HepG2 (cell line): ENCODE data around the gene SF3B6. TPM values are rescaled to one million over a fixed set of nuclear protein-coding genes. Genes with fewer than 3 reads are reported as not detected.

Experiments used
- ASH2L ChIP-seq: fragments of 300-600, 200-600 bp; sonication (generic); IDR thresholded peaks from 2 replicates; pipeline ENCODE4 v1.7.0; 2017; ENCODE audit warnings: low read depth, mild to moderate bottlenecking, moderate library complexity, mixed read lengths, low read length; ENCODE audit not compliant: insufficient read length
- DNMT1 ChIP-seq: sonication (generic); formaldehyde crosslinking; IDR thresholded peaks from 2 replicates; pipeline ENCODE4 v1.5.1; 2020; ENCODE audit warnings: mild to moderate bottlenecking, missing genetic modification reagents
- FOXO1 ChIP-seq: sonication (generic); formaldehyde crosslinking; IDR thresholded peaks from 2 replicates; pipeline ENCODE4 v1.4.0; 2020; ENCODE audit warnings: missing genetic modification reagents
- HOXA9 ChIP-seq: sonication (generic); formaldehyde crosslinking; IDR thresholded peaks from 2 replicates; pipeline ENCODE4 v1.8.1; 2022; ENCODE audit warnings: missing genetic modification reagents, mild to moderate bottlenecking, moderate library complexity, borderline replicate concordance
- MIER2 ChIP-seq: IDR thresholded peaks from 2 replicates; pipeline ENCODE4 v1.6.1; 2016; ENCODE audit warnings: missing biosample characterization, missing genetic modification reagents
- NKX3-1 ChIP-seq: sonication (generic); formaldehyde crosslinking; IDR thresholded peaks from 2 replicates; pipeline ENCODE4 v1.5.0; 2020; ENCODE audit warnings: missing genetic modification reagents
- PHB2 ChIP-seq: fragments of 450-650 bp; IDR thresholded peaks from 2 replicates; pipeline ENCODE4 v1.6.1; 2018; ENCODE audit not compliant: partially characterized antibody
- RFXANK ChIP-seq: IDR thresholded peaks from 2 replicates; pipeline ENCODE4 v1.6.1; 2016
- SP5 ChIP-seq: IDR thresholded peaks from 2 replicates; pipeline ENCODE4 v1.6.1; 2016; ENCODE audit warnings: low read depth, borderline replicate concordance
- TOE1 ChIP-seq: sonication (generic); formaldehyde crosslinking; IDR thresholded peaks from 2 replicates; pipeline ENCODE4 v1.4.0; 2020; ENCODE audit warnings: mild to moderate bottlenecking, missing genetic modification reagents
- U2AF2 ChIP-seq: fragments of 200-400 bp; formaldehyde crosslinking; IDR thresholded peaks from 2 replicates; pipeline ENCODE4 v1.6.1; 2017; ENCODE audit warnings: low read depth, mild to moderate bottlenecking, low read length
- ZNF326 ChIP-seq: sonication (generic); formaldehyde crosslinking; IDR thresholded peaks from 2 replicates; pipeline ENCODE4 v1.4.0; 2020; ENCODE audit warnings: missing genetic modification reagents, borderline replicate concordance
- ZNF501 ChIP-seq: sonication (generic); formaldehyde crosslinking; IDR thresholded peaks from 2 replicates; pipeline ENCODE4 v1.5.1; 2020; ENCODE audit warnings: mild to moderate bottlenecking, moderate library complexity, missing genetic modification reagents
- ZNF619 ChIP-seq: sonication (generic); formaldehyde crosslinking; IDR thresholded peaks from 2 replicates; pipeline ENCODE4 v1.4.0; 2020; ENCODE audit warnings: mild to moderate bottlenecking, missing genetic modification reagents
- polyA plus RNA-seq, 8 experiments: library from polyadenylated mRNA; depleted of rRNA in 3 of 8; stranded (reverse) in 7 of 8; unstranded in 1 of 8; fragments of >200 nt; fragmentation: Illumina TruSeq in 4 of 8; extraction: Trizol in 4 of 8; gene quantifications; 2 replicates each; pipeline versions ENCODE4 v1.2.1 to v1.2.3, GENCODE V29; 2011 to 2016; ENCODE audit warnings: low read depth in 4 of 8, missing spikeins in 1 of 8, mixed read lengths in 1 of 8; ENCODE audit not compliant: insufficient read depth in 1 of 8
- total RNA-seq, 5 experiments: library from RNA; depleted of rRNA; stranded (reverse); fragments of >200 nt; fragmentation: Illumina TruSeq; extraction: Trizol; gene quantifications; 2 replicates each; pipeline ENCODE4 v1.2.3, GENCODE V29; 2016; ENCODE audit warnings: low read depth in 1 of 5
- TF ChIP-seq, protein P1 (sequence below): sonication (generic); formaldehyde crosslinking; IDR thresholded peaks from 2 replicates; pipeline ENCODE4 v1.4.0; 2020; ENCODE audit warnings: missing genetic modification reagents, borderline replicate concordance
- TF ChIP-seq, protein P2 (sequence below): sonication (generic); formaldehyde crosslinking; IDR thresholded peaks from 2 replicates; pipeline ENCODE4 v1.4.0; 2020; ENCODE audit warnings: missing genetic modification reagents, borderline replicate concordance
- TF ChIP-seq, protein P3 (sequence below): IDR thresholded peaks from 2 replicates; pipeline ENCODE4 v1.6.1; 2016; ENCODE audit warnings: control low read depth
- TF ChIP-seq, protein P4 (sequence below): sonication (generic); formaldehyde crosslinking; IDR thresholded peaks from 2 replicates; pipeline ENCODE4 v1.4.0; 2020; ENCODE audit warnings: missing genetic modification reagents
- TF ChIP-seq, protein P5 (sequence below), 2 experiments: IDR thresholded peaks; 2 replicates each; pipeline ENCODE4 v1.6.1; 2011 to 2012; ENCODE audit warnings: low read length in 2 of 2, borderline replicate concordance in 1 of 2, low read depth in 1 of 2, mild to moderate bottlenecking in 1 of 2, moderate library complexity in 1 of 2

SF3B6 gene
- total and polyA plus RNA-seq, 2 of the 13 experiments (the other 11 are each of a cell fraction or from before 2014, with no cell fraction given): 177 to 182 TPM

DNA sequence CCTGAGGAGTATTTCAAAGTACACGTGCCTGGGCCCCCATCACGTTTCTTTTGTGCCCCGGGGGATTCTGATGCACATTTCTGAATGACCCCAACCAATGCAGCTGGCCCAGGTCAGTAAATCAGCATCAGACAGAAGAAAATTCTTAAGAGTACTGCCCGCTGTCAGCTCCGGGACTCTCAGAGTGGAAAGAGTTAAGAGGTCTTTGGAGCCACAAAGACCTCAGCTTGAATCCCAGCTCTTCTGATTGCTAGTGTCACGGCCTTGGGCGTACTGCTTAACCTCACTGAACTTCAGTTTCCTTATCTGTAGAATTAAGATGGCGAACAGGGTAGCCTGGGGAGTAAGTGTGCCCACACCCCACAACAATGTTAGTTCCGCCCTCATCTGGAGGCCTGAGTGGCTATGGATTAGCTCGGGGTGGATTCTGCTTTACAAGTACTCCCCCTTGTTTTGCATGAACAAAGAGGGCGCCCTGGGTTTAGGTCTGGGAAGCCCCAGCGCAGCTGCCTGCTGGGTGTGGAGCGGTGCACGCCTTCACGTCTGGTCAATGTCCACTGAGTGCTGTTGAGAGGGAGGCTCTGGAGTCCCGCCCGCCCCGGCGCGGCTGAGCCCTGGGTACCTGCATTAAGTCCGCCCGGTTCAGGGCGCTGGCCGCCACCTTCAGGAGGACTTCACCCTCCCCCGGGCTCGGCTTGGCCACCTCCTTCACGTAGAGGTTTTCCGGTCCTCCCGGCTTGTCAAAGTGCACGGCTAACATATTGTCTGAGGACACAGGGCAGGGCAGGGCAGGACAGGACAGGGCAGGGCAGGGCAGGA lies 7.7 kb upstream of the SF3B6 start (continued):
- no peak for TF ChIP-seq RFXANK (CRISPR knock-in tag)
- TF ChIP-seq HOXA9 (CRISPR knock-in tag): peak; percentile 91; the same call in 1 of the 2 replicates
- peak; percentile 19; the same call in 1 of the 2 replicates for TF ChIP-seq ZNF619
- TF ChIP-seq, protein P1, sequence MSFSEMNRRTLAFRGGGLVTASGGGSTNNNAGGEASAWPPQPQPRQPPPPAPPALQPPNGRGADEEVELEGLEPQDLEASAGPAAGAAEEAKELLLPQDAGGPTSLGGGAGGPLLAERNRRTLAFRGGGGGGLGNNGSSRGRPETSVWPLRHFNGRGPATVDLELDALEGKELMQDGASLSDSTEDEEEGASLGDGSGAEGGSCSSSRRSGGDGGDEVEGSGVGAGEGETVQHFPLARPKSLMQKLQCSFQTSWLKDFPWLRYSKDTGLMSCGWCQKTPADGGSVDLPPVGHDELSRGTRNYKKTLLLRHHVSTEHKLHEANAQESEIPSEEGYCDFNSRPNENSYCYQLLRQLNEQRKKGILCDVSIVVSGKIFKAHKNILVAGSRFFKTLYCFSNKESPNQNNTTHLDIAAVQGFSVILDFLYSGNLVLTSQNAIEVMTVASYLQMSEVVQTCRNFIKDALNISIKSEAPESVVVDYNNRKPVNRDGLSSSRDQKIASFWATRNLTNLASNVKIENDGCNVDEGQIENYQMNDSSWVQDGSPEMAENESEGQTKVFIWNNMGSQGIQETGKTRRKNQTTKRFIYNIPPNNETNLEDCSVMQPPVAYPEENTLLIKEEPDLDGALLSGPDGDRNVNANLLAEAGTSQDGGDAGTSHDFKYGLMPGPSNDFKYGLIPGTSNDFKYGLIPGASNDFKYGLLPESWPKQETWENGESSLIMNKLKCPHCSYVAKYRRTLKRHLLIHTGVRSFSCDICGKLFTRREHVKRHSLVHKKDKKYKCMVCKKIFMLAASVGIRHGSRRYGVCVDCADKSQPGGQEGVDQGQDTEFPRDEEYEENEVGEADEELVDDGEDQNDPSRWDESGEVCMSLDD (CRISPR knock-in tag): no peak
- no peak for TF ChIP-seq MIER2 (CRISPR knock-in tag)
- TF ChIP-seq DNMT1 (CRISPR knock-in tag): peak; percentile 93; the same call in 1 of the 2 replicates
- TF ChIP-seq PHB2: no peak
- TF ChIP-seq ZNF501: peak; percentile 95; the same call in 1 of the 2 replicates
- TF ChIP-seq, protein P2, sequence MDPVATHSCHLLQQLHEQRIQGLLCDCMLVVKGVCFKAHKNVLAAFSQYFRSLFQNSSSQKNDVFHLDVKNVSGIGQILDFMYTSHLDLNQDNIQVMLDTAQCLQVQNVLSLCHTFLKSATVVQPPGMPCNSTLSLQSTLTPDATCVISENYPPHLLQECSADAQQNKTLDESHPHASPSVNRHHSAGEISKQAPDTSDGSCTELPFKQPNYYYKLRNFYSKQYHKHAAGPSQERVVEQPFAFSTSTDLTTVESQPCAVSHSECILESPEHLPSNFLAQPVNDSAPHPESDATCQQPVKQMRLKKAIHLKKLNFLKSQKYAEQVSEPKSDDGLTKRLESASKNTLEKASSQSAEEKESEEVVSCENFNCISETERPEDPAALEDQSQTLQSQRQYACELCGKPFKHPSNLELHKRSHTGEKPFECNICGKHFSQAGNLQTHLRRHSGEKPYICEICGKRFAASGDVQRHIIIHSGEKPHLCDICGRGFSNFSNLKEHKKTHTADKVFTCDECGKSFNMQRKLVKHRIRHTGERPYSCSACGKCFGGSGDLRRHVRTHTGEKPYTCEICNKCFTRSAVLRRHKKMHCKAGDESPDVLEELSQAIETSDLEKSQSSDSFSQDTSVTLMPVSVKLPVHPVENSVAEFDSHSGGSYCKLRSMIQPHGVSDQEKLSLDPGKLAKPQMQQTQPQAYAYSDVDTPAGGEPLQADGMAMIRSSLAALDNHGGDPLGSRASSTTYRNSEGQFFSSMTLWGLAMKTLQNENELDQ: no peak
- TF ChIP-seq FOXO1 (CRISPR knock-in tag): peak; percentile 57
- TF ChIP-seq SP5 (CRISPR knock-in tag): peak; percentile 59; the same call in 1 of the 2 replicates
- peak; percentile 21; the same call in 1 of the 2 replicates for TF ChIP-seq NKX3-1 (CRISPR knock-in tag)
- no peak; the same call in 1 of the 2 replicates for TF ChIP-seq TOE1
- TF ChIP-seq, protein P3, sequence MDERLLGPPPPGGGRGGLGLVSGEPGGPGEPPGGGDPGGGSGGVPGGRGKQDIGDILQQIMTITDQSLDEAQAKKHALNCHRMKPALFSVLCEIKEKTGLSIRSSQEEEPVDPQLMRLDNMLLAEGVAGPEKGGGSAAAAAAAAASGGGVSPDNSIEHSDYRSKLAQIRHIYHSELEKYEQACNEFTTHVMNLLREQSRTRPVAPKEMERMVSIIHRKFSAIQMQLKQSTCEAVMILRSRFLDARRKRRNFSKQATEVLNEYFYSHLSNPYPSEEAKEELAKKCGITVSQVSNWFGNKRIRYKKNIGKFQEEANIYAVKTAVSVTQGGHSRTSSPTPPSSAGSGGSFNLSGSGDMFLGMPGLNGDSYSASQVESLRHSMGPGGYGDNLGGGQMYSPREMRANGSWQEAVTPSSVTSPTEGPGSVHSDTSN (CRISPR knock-in tag): no peak
- TF ChIP-seq ZNF326 (CRISPR knock-in tag): no peak
- no peak for TF ChIP-seq U2AF2
- TF ChIP-seq, protein P4, sequence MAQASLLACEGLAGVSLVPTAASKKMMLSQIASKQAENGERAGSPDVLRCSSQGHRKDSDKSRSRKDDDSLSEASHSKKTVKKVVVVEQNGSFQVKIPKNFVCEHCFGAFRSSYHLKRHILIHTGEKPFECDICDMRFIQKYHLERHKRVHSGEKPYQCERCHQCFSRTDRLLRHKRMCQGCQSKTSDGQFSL: peak; percentile 1; the same call in 1 of the 2 replicates
- TF ChIP-seq, protein P5, sequence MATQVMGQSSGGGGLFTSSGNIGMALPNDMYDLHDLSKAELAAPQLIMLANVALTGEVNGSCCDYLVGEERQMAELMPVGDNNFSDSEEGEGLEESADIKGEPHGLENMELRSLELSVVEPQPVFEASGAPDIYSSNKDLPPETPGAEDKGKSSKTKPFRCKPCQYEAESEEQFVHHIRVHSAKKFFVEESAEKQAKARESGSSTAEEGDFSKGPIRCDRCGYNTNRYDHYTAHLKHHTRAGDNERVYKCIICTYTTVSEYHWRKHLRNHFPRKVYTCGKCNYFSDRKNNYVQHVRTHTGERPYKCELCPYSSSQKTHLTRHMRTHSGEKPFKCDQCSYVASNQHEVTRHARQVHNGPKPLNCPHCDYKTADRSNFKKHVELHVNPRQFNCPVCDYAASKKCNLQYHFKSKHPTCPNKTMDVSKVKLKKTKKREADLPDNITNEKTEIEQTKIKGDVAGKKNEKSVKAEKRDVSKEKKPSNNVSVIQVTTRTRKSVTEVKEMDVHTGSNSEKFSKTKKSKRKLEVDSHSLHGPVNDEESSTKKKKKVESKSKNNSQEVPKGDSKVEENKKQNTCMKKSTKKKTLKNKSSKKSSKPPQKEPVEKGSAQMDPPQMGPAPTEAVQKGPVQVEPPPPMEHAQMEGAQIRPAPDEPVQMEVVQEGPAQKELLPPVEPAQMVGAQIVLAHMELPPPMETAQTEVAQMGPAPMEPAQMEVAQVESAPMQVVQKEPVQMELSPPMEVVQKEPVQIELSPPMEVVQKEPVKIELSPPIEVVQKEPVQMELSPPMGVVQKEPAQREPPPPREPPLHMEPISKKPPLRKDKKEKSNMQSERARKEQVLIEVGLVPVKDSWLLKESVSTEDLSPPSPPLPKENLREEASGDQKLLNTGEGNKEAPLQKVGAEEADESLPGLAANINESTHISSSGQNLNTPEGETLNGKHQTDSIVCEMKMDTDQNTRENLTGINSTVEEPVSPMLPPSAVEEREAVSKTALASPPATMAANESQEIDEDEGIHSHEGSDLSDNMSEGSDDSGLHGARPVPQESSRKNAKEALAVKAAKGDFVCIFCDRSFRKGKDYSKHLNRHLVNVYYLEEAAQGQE (IDR thresholded peaks at IDR 0.05; ENCODE audit: borderline replicate concordance in 1 of 2, low read depth in 1 of 2, low read length in 2 of 2): peak in 1 of 2 experiments; percentile 65; a peak in 2 of 4 replicates
- peak; percentile 77 for TF ChIP-seq ASH2L
